T-cell (primary cell): ENCODE results near the gene HMGB2. TPM values are rescaled to one million over a fixed set of nuclear protein-coding genes. Genes with fewer than 3 reads are reported as not detected.

Experiments used
- ATAC-seq, 4 experiments: fragments of 200-7000 bp in 3 of 4; fragments of 150-1000 bp in 1 of 4; cut with Tn5 transposase; replicated peaks in 1 of 4; 1 replicate in 3 of 4; 2 replicates in 1 of 4; pipeline ENCODE4 v1.10.0; 2021; ENCODE audit warnings: moderate library complexity in 3 of 4, mild to moderate bottlenecking in 2 of 4, moderate number of reproducible peaks in 1 of 4
- CTCF ChIA-PET, 2 donors: fragments of 300-600 bp; sonication (Branson Sonifier 250); formaldehyde crosslinking; loops; one replicate each; lab custom pipeline; 2022; ENCODE audit warnings: antibody characterized with exemption in 2 of 2; lab: Charles Lee
- POLR2A ChIA-PET, 2 donors: fragments of 300-600 bp; sonication (Branson Sonifier 250); formaldehyde crosslinking; loops; one replicate each; lab custom pipeline; 2022; ENCODE audit warnings: antibody characterized with exemption in 2 of 2; lab: Charles Lee
- DNase-seq, 35 experiments: peaks; one replicate each; pipeline versions ENCODE4 v3.0.0 to v3.0.0-alpha.2; 2013 to 2023
- H3K27ac ChIP-seq: one replicate; pipeline ENCODE4 v1.5.1; 2013; ENCODE audit warnings: low read length
- H3K27me3 ChIP-seq, 2 experiments: replicated peaks in 1 of 2; 1 replicate in 1 of 2; 2 replicates in 1 of 2; pipeline versions ENCODE4 v1.6.1 to v1.7.0; 2013; ENCODE audit warnings: low read length in 1 of 2, mixed read lengths in 1 of 2; ENCODE audit not compliant: control insufficient read depth in 2 of 2, insufficient read depth in 2 of 2; ENCODE audit errors: extremely low read depth in 1 of 2
- H3K36me3 ChIP-seq, 2 donors: 1 replicate in 1 of 2; 2 replicates in 1 of 2; pipeline versions ENCODE4 v1.6.1 to v1.7.0; 2013; ENCODE audit warnings: low read length in 1 of 2; ENCODE audit not compliant: control insufficient read depth in 2 of 2, insufficient read depth in 1 of 2; ENCODE audit errors: extremely low read depth in 1 of 2
- H3K4me1 ChIP-seq, 2 experiments: 1 replicate in 1 of 2; 2 replicates in 1 of 2; pipeline versions ENCODE4 v1.6.1 to v1.7.0; 2013; ENCODE audit warnings: low read length in 2 of 2, mixed read lengths in 1 of 2; ENCODE audit not compliant: insufficient read depth in 2 of 2, control insufficient read depth in 1 of 2; ENCODE audit errors: extremely low read depth in 1 of 2
- H3K4me3 ChIP-seq, 2 donors: 1 replicate in 1 of 2; 2 replicates in 1 of 2; pipeline versions ENCODE4 v1.5.1 to v1.7.0; 2013; ENCODE audit warnings: mild to moderate bottlenecking in 2 of 2, low read length in 1 of 2, moderate library complexity in 1 of 2; ENCODE audit not compliant: control insufficient read depth in 1 of 2; ENCODE audit errors: extremely low read depth in 1 of 2
- H3K9me3 ChIP-seq: 2 replicates; pipeline ENCODE4 v1.7.0; 2013
- H3K27ac Mint-ChIP-seq, 2 donors: one replicate each; pipeline ENCODE4 v1.8.0; 2020 to 2021; ENCODE audit warnings: mild to moderate bottlenecking in 2 of 2, mixed read lengths in 2 of 2
- H3K27me3 Mint-ChIP-seq, 2 donors: one replicate each; pipeline ENCODE4 v1.8.0; 2021 to 2022; ENCODE audit warnings: mixed read lengths in 2 of 2
- H3K36me3 Mint-ChIP-seq: one replicate; pipeline ENCODE4 v1.8.0; 2021; ENCODE audit warnings: mixed read lengths
- H3K4me1 Mint-ChIP-seq, 3 donors: one replicate each; pipeline ENCODE4 v1.8.0; 2020 to 2022; ENCODE audit warnings: mixed read lengths in 3 of 3, mild to moderate bottlenecking in 1 of 3
- H3K4me3 Mint-ChIP-seq, 3 donors: one replicate each; pipeline ENCODE4 v1.8.0; 2020 to 2022; ENCODE audit warnings: mild to moderate bottlenecking in 3 of 3, mixed read lengths in 3 of 3, moderate library complexity in 3 of 3
- H3K9me3 Mint-ChIP-seq, 3 donors: one replicate each; pipeline ENCODE4 v1.8.0; 2020 to 2022; ENCODE audit warnings: mixed read lengths in 3 of 3
- WGBS: methylation state at CpG from one replicate; pipeline ENCODE4 v1.1.5; 2013; ENCODE audit warnings: missing lambda C conversion rate; ENCODE audit not compliant: insufficient coverage; 5-methylcytosine and 5-hydroxymethylcytosine counted together
- total RNA-seq, 35 experiments: library from RNA in 6 of 35; stranded (reverse) in 6 of 35; fragments of 120-200 nt in 1 of 35; gene quantifications; one replicate each; pipeline versions ENCODE4 v1.2.1 to v1.2.4 and lab custom pipeline; 2013 to 2026

HMGB2 gene
- total RNA-seq, 5 donors from 2014 or later (not counting 1 experiment from before 2014, with no cell fraction given): 87.6 to 151 (median 103) TPM

DNA sequence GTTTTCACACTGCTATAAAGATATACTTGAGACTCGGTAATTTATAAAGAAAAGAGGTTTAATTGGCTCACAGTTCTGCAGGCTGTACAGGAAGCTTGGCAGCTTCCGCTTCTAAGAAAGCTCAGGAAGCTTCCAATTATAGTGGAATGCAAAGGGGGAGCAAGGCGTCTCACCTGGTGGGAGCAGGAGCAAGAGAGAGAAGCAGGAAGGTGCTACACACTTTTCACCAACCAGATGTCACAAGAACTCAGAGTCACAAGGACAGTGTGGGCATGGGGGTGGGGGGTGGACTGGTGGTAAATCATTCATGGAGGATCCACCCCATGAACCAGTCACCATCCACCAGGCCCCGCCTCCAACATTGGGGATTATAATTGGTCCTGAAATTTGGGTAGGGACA, 22.8 kb downstream of the HMGB2 start:
- Mint-ChIP-seq H3K4me1 (no peaks in the 10 kb centered on the region), H3K36me3 (peaks cover 25% of the 10 kb centered on the region), H3K27me3 (no peaks in the 10 kb centered on the region), H3K4me3 (no peak overlapping the region), H3K9me3 (no peaks in the 10 kb centered on the region), H3K27ac (no peak overlapping the region)
- WGBS: 80% methylated on average over 1 of the region's 4 CpGs
- H3K9me3 ChIP-seq: no peaks in the 10 kb centered on the region
- H3K36me3 ChIP-seq: peaks cover 3 to 18% of the 10 kb centered on the region in 2 donors
- ChIA-PET POLR2A (no interaction called here), CTCF (interaction anchor here (1.4 to 1.7 kb wide), 2 partner anchors 10 to 23 kb away, joined by 3 to 8 read pairs; no protein-coding TSS in a partner anchor)
- no peak overlapping the region for H3K27ac ChIP-seq
- H3K4me3 ChIP-seq: no peak overlapping the region
- no peaks in the 10 kb centered on the region for H3K27me3 ChIP-seq
- DNase-seq: no peak
- no peak for ATAC-seq
- no peaks in the 10 kb centered on the region for H3K4me1 ChIP-seq

DNA sequence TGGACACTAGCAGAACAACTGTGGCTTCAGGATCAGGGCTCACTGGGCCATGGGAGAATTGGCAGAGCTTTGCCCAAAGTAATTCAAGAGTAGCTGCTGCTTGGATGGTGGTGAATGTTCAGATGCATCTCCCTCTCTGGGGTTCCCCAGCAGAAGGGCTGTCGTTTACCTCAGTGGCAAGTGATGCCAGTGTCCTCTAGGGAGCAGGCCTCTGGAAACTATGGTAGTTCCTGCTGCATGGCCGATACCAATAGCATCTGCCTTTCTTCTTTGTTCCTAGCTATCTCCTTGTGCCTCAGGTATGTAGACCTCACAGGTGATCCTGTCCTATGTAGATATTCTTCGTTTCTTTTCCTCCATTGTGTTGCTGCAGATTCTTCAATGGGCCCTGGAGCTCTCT, 26.4 kb downstream of the HMGB2 start:
- Histone ChIP-seq H3K4me1 (no peaks in the 10 kb centered on the region), H3K27ac (no peak overlapping the region), H3K9me3 (no peaks in the 10 kb centered on the region), H3K36me3 (peaks cover 3 to 12% of the 10 kb centered on the region in 2 donors), H3K27me3 (no peaks in the 10 kb centered on the region), H3K4me3 (no peak overlapping the region)
- POLR2A ChIA-PET: no interaction called here
- Mint-ChIP-seq H3K4me3 (no peak overlapping the region), H3K4me1 (no peaks in the 10 kb centered on the region), H3K27me3 (no peaks in the 10 kb centered on the region), H3K27ac (no peak overlapping the region), H3K36me3 (peaks cover 44% of the 10 kb centered on the region), H3K9me3 (no peaks in the 10 kb centered on the region)
- DNase-seq (no peak), ATAC-seq (no peak)
- WGBS: 93% methylated on average over 3 of the region's 3 CpGs
- CTCF ChIA-PET: interaction anchor here (0.7 to 1.6 kb wide), 4 partner anchors 9 to 294 kb away, joined by 3 to 5 read pairs (median 3); no protein-coding TSS in a partner anchor

DNA sequence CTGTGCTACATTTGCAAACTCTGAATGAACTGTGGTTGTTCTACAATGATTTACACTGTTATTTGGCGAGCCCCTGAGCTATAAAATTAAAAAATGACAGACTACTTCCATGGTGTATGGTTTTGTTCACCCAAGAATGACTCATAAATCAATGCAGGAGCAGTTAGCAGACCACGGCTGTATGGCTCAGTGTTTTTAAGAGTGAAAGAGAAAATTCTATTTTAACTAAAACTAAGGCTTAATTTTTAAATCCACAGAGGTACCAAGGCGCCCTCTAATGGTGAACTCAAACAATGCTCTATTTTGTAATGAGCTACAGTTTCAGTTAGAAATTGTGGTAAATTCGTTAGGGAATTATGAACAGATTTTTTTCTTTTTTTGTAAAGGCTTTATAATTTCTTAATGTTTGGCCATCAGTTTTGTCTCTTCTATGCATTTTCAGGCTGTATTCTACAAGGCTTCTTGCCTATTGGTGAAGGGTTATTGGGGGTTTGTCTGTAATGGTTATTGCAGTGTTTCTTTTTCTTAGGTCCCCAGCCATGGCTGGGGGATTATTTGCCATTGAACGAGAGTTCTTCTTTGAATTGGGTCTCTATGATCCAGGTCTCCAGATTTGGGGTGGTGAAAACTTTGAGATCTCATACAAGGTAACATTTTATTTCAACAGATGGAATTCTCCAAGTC, 32.5 kb downstream of the HMGB2 start:
- Mint-ChIP-seq H3K4me1 (peaks cover 8 to 13% (median 9%) of the 10 kb centered on the region in 3 donors), H3K4me3 (no peak overlapping the region), H3K27ac (peak overlapping the region in 1 of 2 donors; percentile 22), H3K36me3 (peaks cover 24% of the 10 kb centered on the region), H3K9me3 (no peaks in the 10 kb centered on the region), H3K27me3 (no peaks in the 10 kb centered on the region)
- Histone ChIP-seq H3K27me3 (no peaks in the 10 kb centered on the region), H3K36me3 (peaks cover 0 to 10% of the 10 kb centered on the region in 2 donors), H3K4me1 (no peaks in the 10 kb centered on the region), H3K4me3 (no peak overlapping the region), H3K27ac (no peak overlapping the region), H3K9me3 (no peaks in the 10 kb centered on the region)
- WGBS: 50% methylated on average over 1 of the region's 5 CpGs
- ChIA-PET CTCF (interaction anchor here (0.5 to 3.5 kb wide), 51 partner anchors 8 to 853 kb away, joined by 3 to 108 read pairs (median 4); partner anchors contain the start of gene SAP30 (in 1 of the 2)), POLR2A (no interaction called here)
- ATAC-seq: no peak
- peak in 5 of 35 experiments; percentile 4 to 55 (median 9) for DNase-seq

DNA sequence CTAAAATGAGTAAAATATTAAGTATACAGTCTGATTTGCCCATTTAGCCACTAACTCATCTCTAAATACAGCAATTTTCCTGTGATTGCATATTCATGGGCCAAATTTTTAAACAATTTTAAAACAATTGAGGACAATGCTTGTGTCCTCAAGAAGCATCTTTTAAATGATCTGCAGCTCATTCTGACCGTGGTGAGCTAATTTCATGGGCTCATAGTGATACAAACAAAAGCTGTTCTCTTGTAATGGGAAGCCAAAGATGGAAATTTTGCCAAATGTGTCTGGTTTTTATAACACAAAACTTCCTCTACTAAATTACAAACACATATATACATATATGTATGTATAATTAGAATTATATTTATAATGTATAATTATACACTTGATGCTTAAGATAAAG, 39.7 kb downstream of the HMGB2 start:
- DNase-seq: no peak
- Mint-ChIP-seq H3K4me3 (no peak overlapping the region), H3K4me1 (peaks cover 1 to 4% (median 4%) of the 10 kb centered on the region in 3 donors), H3K27ac (no peak overlapping the region), H3K36me3 (peaks cover 11% of the 10 kb centered on the region), H3K27me3 (no peaks in the 10 kb centered on the region), H3K9me3 (no peaks in the 10 kb centered on the region)
- no CpG with 5 or more reads among the region's 1 CpG for WGBS
- no peak overlapping the region for H3K4me3 ChIP-seq
- peaks cover 0 to 8% of the 10 kb centered on the region in 2 donors for H3K36me3 ChIP-seq
- CTCF ChIA-PET: interaction anchor here in 1 of 2 donors (0.9 kb wide), 1 partner anchor 12 kb away, joined by 3 read pairs; no protein-coding TSS in a partner anchor
- ATAC-seq: no peak
- H3K9me3 ChIP-seq: no peaks in the 10 kb centered on the region
- no peaks in the 10 kb centered on the region for H3K4me1 ChIP-seq
- POLR2A ChIA-PET: interaction anchor here in 1 of 2 donors (0.6 kb wide), 1 partner anchor 9 kb away, joined by 3 read pairs; no protein-coding TSS in a partner anchor
- no peak overlapping the region for H3K27ac ChIP-seq
- no peaks in the 10 kb centered on the region for H3K27me3 ChIP-seq

DNA sequence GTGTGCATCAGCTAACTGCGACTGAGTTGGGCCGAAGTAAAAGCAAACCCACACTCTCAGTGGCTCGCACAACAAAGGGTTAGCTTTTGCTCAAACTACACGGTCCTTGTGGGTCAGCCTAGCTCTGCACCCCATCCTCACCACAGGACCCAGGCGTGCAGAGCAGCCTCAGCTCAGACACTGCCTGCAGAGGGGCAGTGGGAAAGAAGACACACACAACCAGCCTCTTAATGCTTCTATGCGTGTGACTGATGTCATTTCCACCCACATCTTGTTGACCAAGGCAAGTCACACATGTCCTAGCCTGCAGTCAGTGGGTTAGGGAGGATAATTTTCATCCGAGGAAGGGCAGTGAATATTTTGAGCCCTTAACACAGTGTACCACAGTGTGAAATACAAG, 40.5 kb downstream of the HMGB2 start:
- H3K4me1 ChIP-seq: peaks cover 0 to 2% of the 10 kb centered on the region in 2 experiments
- H3K27ac ChIP-seq: no peak overlapping the region
- peaks cover 9 to 12% (median 11%) of the 10 kb centered on the region in 3 donors for H3K4me1 Mint-ChIP-seq
- H3K27me3 ChIP-seq: no peaks in the 10 kb centered on the region
- H3K36me3 ChIP-seq: peaks cover 0 to 8% of the 10 kb centered on the region in 2 donors
- no peak overlapping the region for H3K4me3 ChIP-seq
- no peak overlapping the region for H3K27ac Mint-ChIP-seq
- no peaks in the 10 kb centered on the region for H3K9me3 Mint-ChIP-seq
- POLR2A ChIA-PET: interaction anchor here in 1 of 2 donors (0.5 kb wide), 1 partner anchor 867 kb away, joined by 3 read pairs; no protein-coding TSS in a partner anchor
- WGBS: 93% methylated on average over 5 of the region's 7 CpGs
- no peaks in the 10 kb centered on the region for H3K27me3 Mint-ChIP-seq
- no peaks in the 10 kb centered on the region for H3K9me3 ChIP-seq
- H3K4me3 Mint-ChIP-seq: no peak overlapping the region
- ATAC-seq (no peak), DNase-seq (no peak)
- CTCF ChIA-PET: interaction anchor here (0.5 to 2.5 kb wide), 4 partner anchors 8 to 453 kb away, joined by 3 to 23 read pairs (median 6); no protein-coding TSS in a partner anchor
- H3K36me3 Mint-ChIP-seq: peaks cover 11% of the 10 kb centered on the region

DNA sequence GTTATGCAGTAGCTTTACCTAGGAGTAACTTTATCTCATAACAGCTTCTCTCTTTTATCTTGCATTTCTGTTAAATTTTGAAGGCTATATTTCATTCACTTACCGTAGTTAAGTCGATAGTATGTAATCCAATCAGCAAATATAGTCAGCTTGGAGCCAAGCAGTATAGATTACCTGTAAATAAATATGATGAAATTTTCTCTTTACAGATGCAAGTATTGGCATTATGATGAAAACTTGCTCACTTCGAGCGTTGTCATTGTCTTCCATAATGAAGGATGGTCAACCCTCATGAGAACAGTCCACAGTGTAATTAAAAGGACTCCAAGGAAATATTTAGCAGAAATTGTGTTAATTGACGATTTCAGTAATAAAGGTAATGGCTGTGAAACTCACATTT, 42.3 kb downstream of the HMGB2 start:
- Mint-ChIP-seq H3K27me3 (no peaks in the 10 kb centered on the region), H3K27ac (no peak overlapping the region), H3K4me1 (peaks cover 15 to 18% (median 17%) of the 10 kb centered on the region in 3 donors), H3K9me3 (peaks cover 0 to 4% (median 2%) of the 10 kb centered on the region in 3 donors), H3K4me3 (no peak overlapping the region), H3K36me3 (peaks cover 9% of the 10 kb centered on the region)
- no peaks in the 10 kb centered on the region for H3K27me3 ChIP-seq
- POLR2A ChIA-PET: interaction anchor here in 1 of 2 donors (0.7 kb wide), 1 partner anchor 1049 kb away, joined by 6 read pairs; no protein-coding TSS in a partner anchor
- DNase-seq: no peak
- no peaks in the 10 kb centered on the region for H3K36me3 ChIP-seq
- ATAC-seq: no peak
- H3K27ac ChIP-seq: no peak overlapping the region
- no CpG with 5 or more reads among the region's 5 CpGs for WGBS
- H3K4me3 ChIP-seq: no peak overlapping the region
- peaks cover 0 to 3% of the 10 kb centered on the region in 2 experiments for H3K4me1 ChIP-seq
- CTCF ChIA-PET: interaction anchor here (0.6 to 2.5 kb wide), 10 partner anchors 8 to 279 kb away, joined by 3 to 23 read pairs (median 4); no protein-coding TSS in a partner anchor
- no peaks in the 10 kb centered on the region for H3K9me3 ChIP-seq
